ENCODE data around the gene VIPR2.

VIPR2 gene

DNA sequence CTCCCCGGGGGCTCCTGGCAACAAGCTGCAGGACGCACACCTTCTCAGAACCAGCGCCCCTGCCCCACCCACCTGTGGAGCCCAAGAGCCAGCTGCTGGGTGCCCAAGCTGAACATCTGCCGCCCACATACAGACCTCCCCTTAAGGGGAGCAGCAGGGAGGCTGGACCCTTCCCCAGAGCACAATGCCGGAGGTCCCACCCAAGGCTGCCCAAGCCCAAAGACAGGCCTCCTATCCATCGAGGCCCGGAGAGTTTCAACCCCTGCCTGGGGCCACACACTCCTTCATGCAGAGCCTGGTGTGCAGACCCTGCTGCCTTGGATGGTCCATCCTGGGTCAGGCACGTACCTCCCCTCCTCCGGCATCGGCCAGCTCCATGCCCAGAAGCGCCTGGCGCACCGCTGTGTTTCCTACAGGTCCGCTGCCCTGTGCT lies 48.7 kb downstream of the VIPR2 start:
- no peak overlapping the region for H3K4me3 ChIP-seq (ENCODE audit: low read depth, low read length)
- no peak overlapping the region for H3K27ac ChIP-seq
- H3K9me3 ChIP-seq (ENCODE audit: severe bottlenecking): no peaks in the 10 kb centered on the region
- DNase-seq: no peak
- no peaks in the 10 kb centered on the region for H3K27me3 ChIP-seq (ENCODE audit: insufficient read depth, low read depth, severe bottlenecking)
- TF ChIP-seq, protein P1, sequence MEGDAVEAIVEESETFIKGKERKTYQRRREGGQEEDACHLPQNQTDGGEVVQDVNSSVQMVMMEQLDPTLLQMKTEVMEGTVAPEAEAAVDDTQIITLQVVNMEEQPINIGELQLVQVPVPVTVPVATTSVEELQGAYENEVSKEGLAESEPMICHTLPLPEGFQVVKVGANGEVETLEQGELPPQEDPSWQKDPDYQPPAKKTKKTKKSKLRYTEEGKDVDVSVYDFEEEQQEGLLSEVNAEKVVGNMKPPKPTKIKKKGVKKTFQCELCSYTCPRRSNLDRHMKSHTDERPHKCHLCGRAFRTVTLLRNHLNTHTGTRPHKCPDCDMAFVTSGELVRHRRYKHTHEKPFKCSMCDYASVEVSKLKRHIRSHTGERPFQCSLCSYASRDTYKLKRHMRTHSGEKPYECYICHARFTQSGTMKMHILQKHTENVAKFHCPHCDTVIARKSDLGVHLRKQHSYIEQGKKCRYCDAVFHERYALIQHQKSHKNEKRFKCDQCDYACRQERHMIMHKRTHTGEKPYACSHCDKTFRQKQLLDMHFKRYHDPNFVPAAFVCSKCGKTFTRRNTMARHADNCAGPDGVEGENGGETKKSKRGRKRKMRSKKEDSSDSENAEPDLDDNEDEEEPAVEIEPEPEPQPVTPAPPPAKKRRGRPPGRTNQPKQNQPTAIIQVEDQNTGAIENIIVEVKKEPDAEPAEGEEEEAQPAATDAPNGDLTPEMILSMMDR (IDR thresholded peaks at IDR 0.05; ENCODE audit: low read depth, low read length): no peak
- H3K36me3 ChIP-seq: no peaks in the 10 kb centered on the region

DNA sequence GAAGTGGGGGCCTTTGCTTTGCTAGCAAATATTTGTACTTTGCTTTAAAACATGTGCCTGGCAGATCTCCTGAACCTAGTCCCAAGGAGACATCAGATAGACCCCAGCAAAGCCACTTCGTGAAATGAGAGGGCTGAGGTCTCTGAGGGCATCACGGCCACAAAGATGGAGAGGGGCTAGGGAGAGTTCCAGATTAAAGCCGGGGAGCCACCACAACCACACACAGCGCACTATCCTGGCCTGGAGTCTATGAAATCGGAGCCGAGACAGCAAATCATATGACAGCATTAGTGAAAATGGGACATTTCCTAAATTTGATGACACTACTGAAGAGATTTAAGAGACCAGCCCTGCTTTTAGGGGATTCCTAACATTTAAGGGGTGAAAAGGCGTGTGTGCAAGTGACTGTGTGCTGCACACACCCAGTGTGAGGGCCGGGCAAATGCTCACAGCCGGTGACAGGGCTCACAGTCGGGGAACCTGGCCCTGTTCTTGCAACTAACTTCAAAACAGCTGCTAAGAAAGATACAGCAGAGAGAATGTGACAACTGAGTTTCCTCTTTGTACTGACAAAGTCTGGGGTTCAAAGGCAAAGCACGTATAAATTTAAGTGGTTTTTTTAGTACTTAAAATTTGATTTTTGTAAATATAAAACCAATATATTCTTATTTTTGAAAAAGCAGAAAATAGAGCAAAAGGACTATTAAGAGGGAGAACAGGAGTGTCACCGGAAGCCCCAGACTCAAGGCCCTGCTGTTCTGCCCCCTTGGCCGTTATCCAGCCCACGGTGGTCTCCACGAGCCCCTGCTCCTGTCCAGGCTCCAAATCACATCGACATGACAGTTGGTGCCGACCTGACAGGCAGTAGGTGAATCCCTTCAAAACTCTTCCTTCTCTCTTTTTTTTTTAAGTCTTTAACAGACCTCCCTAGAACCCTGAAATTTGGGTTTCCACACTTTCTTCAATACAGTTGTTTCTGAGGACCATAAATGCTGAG lies 49.5 kb downstream of the VIPR2 start:
- Histone ChIP-seq H3K27me3 (ENCODE audit: insufficient read depth, low read depth, severe bottlenecking) (no peaks in the 10 kb centered on the region), H3K27ac (no peak overlapping the region), H3K9me3 (ENCODE audit: severe bottlenecking) (no peaks in the 10 kb centered on the region), H3K4me3 (ENCODE audit: low read depth, low read length) (no peak overlapping the region), H3K36me3 (no peaks in the 10 kb centered on the region)
- no peak for DNase-seq
- TF ChIP-seq, protein P1 (IDR thresholded peaks at IDR 0.05; ENCODE audit: low read depth, low read length): no peak

GRCh38 chr7:159094023-159094740 lies 50.5 kb downstream of the VIPR2 start:
- Histone ChIP-seq H3K9me3 (ENCODE audit: severe bottlenecking) (no peaks in the 10 kb centered on the region), H3K36me3 (no peaks in the 10 kb centered on the region), H3K4me3 (ENCODE audit: low read depth, low read length) (no peak overlapping the region), H3K27ac (no peak overlapping the region), H3K27me3 (ENCODE audit: insufficient read depth, low read depth, severe bottlenecking) (no peaks in the 10 kb centered on the region)
- DNase-seq: peak; percentile 14
- TF ChIP-seq, protein P1 (IDR thresholded peaks at IDR 0.05; ENCODE audit: low read depth, low read length): no peak

DNA sequence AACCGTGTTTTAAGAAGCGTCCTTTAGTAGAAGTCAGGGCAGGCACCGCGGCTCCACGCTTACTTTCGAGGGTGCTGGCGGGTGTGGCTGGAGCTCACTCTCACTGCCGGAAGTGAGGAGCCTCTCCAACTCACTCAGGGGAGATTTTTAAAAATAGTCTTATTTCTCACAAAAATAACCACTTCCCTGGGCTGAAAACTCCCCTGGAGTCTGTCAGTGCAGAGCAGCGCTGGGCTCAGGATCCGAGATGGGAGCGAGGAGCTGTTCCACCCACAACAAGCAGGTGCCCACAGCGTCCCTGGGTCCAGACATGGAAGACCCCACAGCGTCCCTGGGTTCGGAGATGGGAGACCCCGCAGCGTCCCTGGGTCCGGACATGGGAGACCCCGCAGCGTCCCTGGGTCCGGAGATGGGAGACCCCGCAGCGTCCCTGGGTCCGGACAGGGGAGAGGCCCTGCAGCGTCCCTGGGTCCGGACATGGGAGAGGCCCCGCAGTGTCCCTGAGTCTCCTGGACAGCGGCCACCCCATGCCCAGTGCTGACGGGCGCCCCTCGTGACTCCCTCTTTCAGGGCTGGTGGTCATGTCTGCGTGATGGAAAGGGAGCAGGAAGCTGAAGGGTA lies 51.2 kb downstream of the VIPR2 start:
- peak; percentile 4 for DNase-seq
- Histone ChIP-seq H3K4me3 (ENCODE audit: low read depth, low read length) (no peak overlapping the region), H3K27me3 (ENCODE audit: insufficient read depth, low read depth, severe bottlenecking) (no peaks in the 10 kb centered on the region), H3K36me3 (no peaks in the 10 kb centered on the region), H3K9me3 (ENCODE audit: severe bottlenecking) (no peaks in the 10 kb centered on the region), H3K27ac (no peak overlapping the region)
- TF ChIP-seq, protein P1 (IDR thresholded peaks at IDR 0.05; ENCODE audit: low read depth, low read length): no peak

DNA sequence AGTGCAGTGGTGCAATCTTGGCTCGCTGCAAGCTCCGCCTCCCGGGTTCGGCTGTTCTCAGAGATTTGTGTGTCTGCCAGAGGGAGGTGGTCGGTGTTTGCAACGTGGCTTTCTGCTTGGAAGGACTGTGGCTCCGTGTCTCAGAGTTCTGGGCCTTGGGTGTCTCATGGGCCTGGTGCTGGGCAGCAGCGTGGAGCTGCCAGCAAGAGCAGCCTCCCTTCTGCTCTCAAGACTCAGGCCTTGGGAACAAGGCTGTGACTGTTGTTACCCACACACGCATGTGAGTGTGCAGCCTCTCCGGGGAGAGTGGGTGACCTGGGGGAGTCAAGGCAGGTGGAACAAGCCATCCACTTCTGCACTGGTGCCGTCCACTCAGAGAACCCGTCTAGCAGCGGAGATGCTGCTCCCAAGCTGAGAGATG lies 52.0 kb downstream of the VIPR2 start:
- Histone ChIP-seq H3K36me3 (no peaks in the 10 kb centered on the region), H3K9me3 (ENCODE audit: severe bottlenecking) (no peaks in the 10 kb centered on the region), H3K27me3 (ENCODE audit: insufficient read depth, low read depth, severe bottlenecking) (no peaks in the 10 kb centered on the region), H3K27ac (no peak overlapping the region), H3K4me3 (ENCODE audit: low read depth, low read length) (no peak overlapping the region)
- peak; percentile 10 for DNase-seq
- TF ChIP-seq, protein P1 (IDR thresholded peaks at IDR 0.05; ENCODE audit: low read depth, low read length): no peak

All from WERI-Rb-1 (cell line).